KMS-11 (cell line): ENCODE data around the gene MNT.

Experiments
- H2AFZ ChIP-seq: fragments of 200-600 bp; sonication (generic); 2 replicates; pipeline ENCODE4 v1.6.1; 2016; ENCODE audit warnings: antibody characterized with exemption, mixed run types, low read depth
- H3K27ac ChIP-seq: fragments of 200-600 bp; sonication (generic); 2 replicates; pipeline ENCODE4 v1.6.1; 2016; ENCODE audit warnings: mild to moderate bottlenecking, mixed run types
- H3K27me3 ChIP-seq: fragments of 200-600 bp; sonication (generic); 2 replicates; pipeline ENCODE4 v1.6.1; 2017; ENCODE audit warnings: mild to moderate bottlenecking, low read depth, mixed run types, moderate library complexity; ENCODE audit not compliant: insufficient read depth
- H3K36me3 ChIP-seq: fragments of 200-600 bp; sonication (generic); 2 replicates; pipeline ENCODE4 v1.6.1; 2017; ENCODE audit warnings: mild to moderate bottlenecking, mixed run types; ENCODE audit not compliant: insufficient read depth
- H3K4me1 ChIP-seq: fragments of 200-600 bp; sonication (generic); 2 replicates; pipeline ENCODE4 v1.6.1; 2016; ENCODE audit warnings: mild to moderate bottlenecking, low read depth, mixed run types; ENCODE audit not compliant: poor library complexity, severe bottlenecking
- H3K4me2 ChIP-seq: fragments of 200-600 bp; sonication (generic); 2 replicates; pipeline ENCODE4 v1.7.0; 2016; ENCODE audit warnings: mild to moderate bottlenecking, mixed run types
- H3K4me3 ChIP-seq: fragments of 200-600 bp; sonication (generic); IDR thresholded peaks from 2 replicates; pipeline ENCODE4 v1.6.1; 2017; ENCODE audit warnings: low read depth, low read length, mixed read lengths; ENCODE audit not compliant: insufficient read depth
- H3K79me2 ChIP-seq: fragments of 200-600 bp; sonication (generic); 2 replicates; pipeline ENCODE4 v1.6.1; 2016; ENCODE audit warnings: low read depth, mixed run types; ENCODE audit not compliant: insufficient read depth
- H3K9ac ChIP-seq: fragments of 200-600 bp; sonication (generic); 2 replicates; pipeline ENCODE4 v1.6.1; 2016; ENCODE audit warnings: mild to moderate bottlenecking, mixed run types
- H4K20me1 ChIP-seq: fragments of 200-600 bp; sonication (generic); 2 replicates; pipeline ENCODE4 v1.6.1; 2016; ENCODE audit warnings: mild to moderate bottlenecking, mixed run types; ENCODE audit not compliant: insufficient read depth
- CTCF ChIP-seq: fragments of 200-600 bp; sonication (generic); conservative IDR thresholded peaks from 2 replicates; pipeline ENCODE4 v1.6.1; 2017; ENCODE audit warnings: low read depth, mild to moderate bottlenecking, antibody characterized with exemption, low read length, moderate library complexity, mixed read lengths

Gene MNT

GRCh38 chr17:2433696-2434095 is 32.8 kb upstream of the MNT start:
- no peaks in the 10 kb centered on the region; the same call in 1 of the 2 replicates for H3K79me2 ChIP-seq
- H3K36me3 ChIP-seq = no peaks in the 10 kb centered on the region
- no peak overlapping the region for H3K4me2 ChIP-seq
- no peaks in the 10 kb centered on the region for H3K4me1 ChIP-seq
- H3K27ac ChIP-seq = no peak overlapping the region
- H3K9ac ChIP-seq = no peak overlapping the region
- no peaks in the 10 kb centered on the region for H4K20me1 ChIP-seq
- H3K27me3 ChIP-seq = no peaks in the 10 kb centered on the region
- H2AFZ ChIP-seq = no peak overlapping the region
- TF ChIP-seq CTCF = no peak
- H3K4me3 ChIP-seq = no peak overlapping the region

- no peak overlapping the region for H3K9ac ChIP-seq
- H4K20me1 ChIP-seq = no peaks in the 10 kb centered on the region
- H3K4me3 ChIP-seq = no peak overlapping the region
- no peaks in the 10 kb centered on the region for H3K4me1 ChIP-seq
- H3K36me3 ChIP-seq = no peaks in the 10 kb centered on the region
- TF ChIP-seq CTCF = no peak
- H3K4me2 ChIP-seq = no peak overlapping the region
- no peak overlapping the region for H3K27ac ChIP-seq
- H3K27me3 ChIP-seq = no peaks in the 10 kb centered on the region
- H3K79me2 ChIP-seq = no peaks in the 10 kb centered on the region; the same call in 1 of the 2 replicates
- no peak overlapping the region for H2AFZ ChIP-seq
These were observed 27.1 kb upstream of the MNT start for GRCh38 chr17:2427910-2428309.

GRCh38 chr17:2427215-2427614 is 26.4 kb upstream of the MNT start:
- Histone ChIP-seq H3K27me3 (no peaks in the 10 kb centered on the region), H3K36me3 (no peaks in the 10 kb centered on the region), H2AFZ (no peak overlapping the region), H3K27ac (no peak overlapping the region), H3K4me3 (no peak overlapping the region), H3K79me2 (no peaks in the 10 kb centered on the region; the same call in 1 of the 2 replicates), H3K9ac (no peak overlapping the region), H3K4me2 (no peak overlapping the region), H3K4me1 (no peaks in the 10 kb centered on the region), H4K20me1 (no peaks in the 10 kb centered on the region)
- TF ChIP-seq CTCF = no peak

- Histone ChIP-seq H3K79me2 (no peaks in the 10 kb centered on the region), H3K4me3 (no peak overlapping the region)
These were observed 22.4 kb upstream of the MNT start for GRCh38 chr17:2423271-2423670.

More at GRCh38 chr17:2423271-2423670, 22.4 kb upstream of the MNT start:
- no peak overlapping the region for H3K9ac ChIP-seq
- no peak overlapping the region for H3K4me2 ChIP-seq
- H3K27me3 ChIP-seq = no peaks in the 10 kb centered on the region
- TF ChIP-seq CTCF = no peak
- no peaks in the 10 kb centered on the region for H3K4me1 ChIP-seq
- H2AFZ ChIP-seq = no peak overlapping the region
- H3K36me3 ChIP-seq = no peaks in the 10 kb centered on the region
- no peak overlapping the region for H3K27ac ChIP-seq
- no peaks in the 10 kb centered on the region for H4K20me1 ChIP-seq
